Keratinocyte (primary cell): Measurements from ENCODE around the gene VPS52.

Experiments
- CTCF ChIP-seq, 3 experiments: IDR thresholded peaks in 1 of 3; conservative IDR thresholded peaks in 1 of 3; optimal IDR thresholded peaks in 1 of 3; 2 replicates in 2 of 3; 3 replicates in 1 of 3; pipeline versions ENCODE3 to v1.5.1; 2011; ENCODE audit warnings: low read length in 3 of 3, mild to moderate bottlenecking in 3 of 3, moderate library complexity in 2 of 3, control low read depth in 1 of 3, inconsistent platforms in 1 of 3; ENCODE audit not compliant: insufficient read depth in 2 of 3; ENCODE audit errors: extremely low read depth in 1 of 3
- EZH2 ChIP-seq: IDR thresholded peaks from one replicate; pipeline ENCODE4 v1.6.1; 2012; ENCODE audit warnings: inconsistent platforms, mild to moderate bottlenecking, low read length, moderate library complexity

GRCh38 chr6:33297956-33298772, 26.5 kb upstream of the VPS52 start:
- no peak for TF ChIP-seq CTCF (optimal IDR thresholded peaks at IDR 0.05 in 1 of 3, IDR thresholded peaks at IDR 0.05 in 1 of 3, conservative IDR thresholded peaks at IDR 0.05 in 1 of 3; ENCODE audit: extremely low read depth in 1 of 3, insufficient read depth in 2 of 3, low read length in 3 of 3)
- TF ChIP-seq EZH2 = no peak
